CD4-positive, alpha-beta T cell treated with Interleukin-21 for 1 hour (primary cell): ENCODE data around the gene MAP3K2.

Experiments
- DNase-seq: peaks from one replicate; pipeline ENCODE4 v3.0.0-alpha.2; 2020

Gene MAP3K2

DNA sequence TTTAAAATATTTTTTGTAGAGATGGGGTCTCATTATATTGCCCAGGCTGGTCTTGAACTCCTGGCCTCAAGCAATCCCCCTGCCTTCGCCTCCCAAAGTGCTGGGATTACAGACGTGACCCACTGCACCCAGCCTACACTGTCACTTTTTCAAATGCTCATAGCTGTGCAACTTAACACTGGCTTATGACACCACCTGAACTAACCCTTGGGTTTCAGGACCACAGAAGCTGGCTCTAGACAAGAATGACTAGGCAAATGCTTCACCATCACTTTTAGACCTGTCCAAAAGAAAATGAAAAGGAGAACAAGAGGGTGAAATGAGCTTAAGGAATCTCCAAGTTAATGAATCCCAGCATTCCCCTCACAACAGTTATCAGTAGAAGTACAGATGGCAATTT, 107.1 kb downstream of the MAP3K2 start:
- DNase-seq: no peak

DNA sequence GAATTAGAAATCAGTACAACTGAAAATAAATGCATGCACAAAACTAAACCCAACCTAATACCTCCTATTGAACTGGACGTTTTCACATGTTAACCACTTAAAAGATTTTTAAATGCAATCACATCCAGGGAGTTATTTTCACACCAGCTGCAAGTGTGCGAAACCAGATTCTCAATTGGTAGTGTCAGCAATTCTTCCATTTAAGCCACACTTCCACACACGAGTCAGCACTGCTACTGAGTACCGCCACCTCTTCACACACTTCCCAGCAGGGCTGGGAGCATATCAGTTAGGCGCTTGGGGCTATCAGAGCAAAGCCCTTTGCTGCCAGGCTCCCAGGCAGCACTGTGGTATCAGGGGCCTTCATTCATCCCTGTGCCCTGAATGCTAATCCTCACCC, 108.0 kb downstream of the MAP3K2 start:
- DNase-seq: no peak

DNA sequence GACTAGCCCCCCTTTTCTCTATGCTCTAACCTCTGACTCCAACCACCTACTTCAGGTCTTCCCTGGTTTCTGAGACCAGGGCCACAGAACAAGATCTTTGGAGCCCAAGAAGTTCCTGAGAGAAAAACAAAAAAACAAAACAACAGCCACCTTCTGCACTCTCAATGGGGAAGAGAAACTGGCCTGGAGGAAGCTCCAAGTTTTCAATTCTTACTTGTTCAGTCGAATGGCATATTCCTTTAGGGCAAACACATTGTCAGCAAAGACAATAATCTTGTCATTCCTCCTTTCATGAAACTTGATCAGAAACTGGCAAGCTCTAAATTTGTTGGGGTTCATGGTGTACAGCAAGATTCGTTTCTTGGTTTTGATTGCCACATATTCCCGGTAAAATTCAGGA, 108.8 kb downstream of the MAP3K2 start:
- no peak for DNase-seq

DNA sequence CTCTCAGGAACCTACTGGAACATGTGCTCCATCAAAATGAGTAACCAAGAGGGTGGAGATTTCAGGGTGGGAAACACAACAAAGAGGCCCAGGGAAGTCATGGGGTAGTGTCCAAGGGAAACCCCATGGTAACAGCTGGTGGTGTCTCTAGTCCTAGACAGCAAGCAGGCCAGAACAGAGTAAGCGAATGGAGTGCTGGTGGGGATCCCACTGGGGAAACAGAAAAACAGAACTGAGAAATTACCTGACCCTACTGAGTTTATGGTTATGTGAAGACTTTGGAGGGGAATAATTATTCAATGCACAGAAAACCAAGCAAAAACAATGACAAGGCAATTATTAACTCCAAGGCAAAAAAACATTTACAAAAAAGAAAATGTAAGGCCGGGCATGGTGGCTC, 110.7 kb downstream of the MAP3K2 start:
- DNase-seq: no peak

DNA sequence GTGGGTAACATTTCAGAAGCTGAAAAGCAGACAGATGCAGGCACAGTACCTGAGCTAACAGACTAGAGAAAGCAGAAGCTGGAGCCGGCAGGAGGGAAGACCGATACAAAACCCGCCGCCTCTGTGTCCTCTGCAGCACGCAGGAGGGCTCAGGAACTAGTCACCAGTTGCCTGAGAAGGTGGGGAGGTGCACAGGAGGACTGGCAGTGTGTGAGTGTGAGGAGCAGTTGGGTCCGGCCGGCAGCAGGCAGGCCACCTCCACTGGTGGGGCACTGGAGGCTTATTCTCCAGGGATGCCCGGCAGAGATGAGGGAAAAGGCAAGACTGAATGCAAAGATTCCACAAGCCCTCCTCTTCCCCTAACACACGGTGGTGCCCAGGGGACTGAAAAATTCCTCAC, 112.0 kb downstream of the MAP3K2 start:
- DNase-seq: no peak

DNA sequence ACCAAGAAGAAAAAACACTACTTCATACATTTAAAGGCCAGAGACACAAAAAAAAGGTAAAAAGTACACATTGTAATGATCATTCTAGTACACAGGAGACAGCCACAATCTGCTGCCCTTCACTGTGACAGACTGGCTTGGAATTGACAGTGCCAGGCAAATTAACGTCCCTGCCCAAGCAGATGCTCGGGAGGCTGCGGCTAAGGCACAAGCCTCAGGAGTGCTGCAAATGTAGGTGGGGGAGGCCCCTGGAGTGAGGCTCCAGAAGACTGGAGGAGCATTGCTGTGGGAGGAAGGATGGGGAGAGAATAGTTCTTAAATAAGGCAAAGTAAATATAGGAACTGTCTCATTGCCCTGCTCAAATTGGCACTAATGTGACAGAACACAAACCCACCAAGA, 112.4 kb downstream of the MAP3K2 start:
- no peak for DNase-seq

DNA sequence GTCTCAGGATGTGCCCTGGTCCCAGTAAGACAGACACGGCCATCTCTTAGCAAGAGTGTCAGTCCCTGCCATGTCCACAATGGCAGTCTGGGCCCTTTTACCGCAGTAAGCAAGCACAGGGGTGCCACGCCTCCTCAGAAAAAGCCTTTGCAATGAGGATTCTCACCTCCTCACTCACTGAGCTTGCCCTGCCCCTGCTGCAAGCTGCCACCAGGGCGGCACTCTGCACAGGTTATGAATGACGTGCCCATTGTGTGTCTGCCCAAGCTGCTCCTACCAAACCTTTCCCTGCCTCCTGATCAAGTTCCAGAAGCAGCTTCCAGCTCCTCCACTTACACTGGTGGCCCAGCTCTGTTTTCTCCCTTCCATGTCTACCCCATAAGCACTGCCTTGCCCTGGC, 117.1 kb downstream of the MAP3K2 start:
- DNase-seq: no peak

DNA sequence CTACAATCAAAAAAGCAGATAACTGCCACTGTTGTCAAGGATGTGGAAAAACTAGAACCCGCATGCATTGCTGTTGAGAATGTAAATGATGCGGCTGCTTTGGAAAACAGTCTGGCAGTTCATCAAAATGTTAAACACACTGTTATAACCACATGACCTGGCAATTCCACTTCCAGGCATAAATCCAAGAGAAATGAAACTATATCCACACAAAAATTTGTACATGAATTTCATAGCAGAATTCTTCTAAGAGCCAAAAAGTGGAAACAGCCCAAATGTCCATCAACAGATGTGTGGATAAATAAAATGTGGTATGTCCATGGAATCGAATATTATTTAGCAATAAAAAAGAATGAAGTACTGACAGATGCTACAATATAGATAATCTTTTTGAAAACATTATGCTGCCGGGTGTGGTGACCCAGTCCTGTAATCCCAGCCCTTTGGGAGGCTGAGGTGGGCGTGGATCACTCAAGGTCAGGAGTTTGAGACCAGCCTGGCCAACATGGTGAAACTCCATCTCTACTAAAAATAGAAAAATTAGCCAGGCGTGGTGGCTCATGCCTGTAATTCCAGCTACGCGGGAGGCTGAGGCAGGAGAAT, 125.9 kb downstream of the MAP3K2 start:
- no peak for DNase-seq

DNA sequence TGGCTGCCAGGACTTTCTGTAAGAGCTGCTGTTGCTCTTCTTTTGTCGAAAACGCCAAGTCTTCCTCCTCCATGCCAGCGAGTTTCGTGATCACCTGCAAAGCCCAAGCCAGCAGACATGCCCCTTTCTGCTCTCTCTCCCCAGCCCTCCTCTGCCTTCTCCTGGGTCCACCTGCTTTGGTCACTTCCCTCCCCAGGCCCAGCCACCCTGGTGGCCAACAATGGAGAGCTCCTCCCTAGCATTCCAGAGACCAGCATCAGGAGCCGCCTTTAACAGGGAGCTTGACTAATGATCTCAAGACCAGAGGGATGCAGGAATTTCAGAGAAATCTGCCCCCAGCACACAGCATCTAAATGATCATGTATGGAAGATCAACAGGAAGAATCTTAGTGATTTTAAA, 128.4 kb downstream of the MAP3K2 start:
- DNase-seq: no peak

DNA sequence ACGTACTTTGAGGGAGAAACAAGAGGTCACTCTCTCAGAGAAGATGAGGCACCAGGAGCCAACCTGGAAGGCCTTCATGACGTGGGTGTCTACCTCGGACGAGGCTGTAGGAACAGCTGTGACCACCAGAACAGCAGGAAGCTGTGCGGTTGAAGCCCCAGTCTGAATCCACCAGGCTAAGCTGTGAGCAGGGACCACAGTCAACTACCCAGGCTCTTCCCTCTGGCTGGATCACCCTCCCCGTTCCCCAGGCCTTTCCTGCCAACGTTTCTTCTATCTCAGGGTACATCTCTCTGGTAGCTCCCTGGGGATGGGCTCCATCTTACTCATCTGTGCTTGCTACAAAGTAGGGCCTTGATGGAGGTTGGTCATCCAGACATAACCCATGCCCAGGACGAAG, 130.9 kb downstream of the MAP3K2 start:
- DNase-seq: no peak

DNA sequence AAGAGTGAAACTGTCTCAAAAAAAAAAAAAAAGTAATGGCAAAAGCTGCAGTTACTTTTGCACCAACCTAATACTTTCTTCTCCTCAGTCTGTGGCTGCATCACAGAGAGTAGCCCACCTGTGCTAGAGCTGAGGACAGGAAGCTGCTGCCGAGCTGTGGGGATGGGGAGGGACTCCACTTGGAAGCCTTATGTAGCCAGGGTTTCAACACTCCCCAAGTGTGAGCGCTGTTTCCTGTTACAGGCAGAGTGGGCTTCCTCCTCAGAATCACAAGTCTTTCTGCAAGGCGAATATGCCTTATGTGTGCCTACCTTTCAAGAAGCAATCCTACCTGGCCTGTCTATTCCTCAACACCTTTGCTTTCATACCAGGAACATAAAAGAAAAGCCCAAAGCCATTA, 131.4 kb downstream of the MAP3K2 start:
- no peak for DNase-seq

DNA sequence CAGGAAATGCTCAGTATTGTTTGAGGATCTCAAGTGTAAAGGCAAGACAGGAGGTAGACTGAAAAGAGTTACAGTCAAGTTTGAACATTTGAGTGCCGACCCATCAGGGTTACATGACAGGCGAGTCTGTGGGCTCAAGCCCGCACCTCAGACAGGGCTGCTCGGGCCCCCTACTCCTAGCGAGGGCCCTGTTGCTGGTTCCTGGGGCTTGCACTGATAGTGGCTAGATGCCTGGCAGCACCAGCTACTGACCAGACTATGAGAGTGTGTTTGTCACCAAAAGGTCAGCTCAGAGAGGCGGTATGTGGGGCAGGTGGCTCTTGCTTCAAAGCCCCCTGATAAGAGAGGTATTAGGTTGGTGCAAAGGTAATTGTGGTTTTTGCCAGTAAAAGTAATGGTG, 132.1 kb downstream of the MAP3K2 start:
- DNase-seq: no peak

DNA sequence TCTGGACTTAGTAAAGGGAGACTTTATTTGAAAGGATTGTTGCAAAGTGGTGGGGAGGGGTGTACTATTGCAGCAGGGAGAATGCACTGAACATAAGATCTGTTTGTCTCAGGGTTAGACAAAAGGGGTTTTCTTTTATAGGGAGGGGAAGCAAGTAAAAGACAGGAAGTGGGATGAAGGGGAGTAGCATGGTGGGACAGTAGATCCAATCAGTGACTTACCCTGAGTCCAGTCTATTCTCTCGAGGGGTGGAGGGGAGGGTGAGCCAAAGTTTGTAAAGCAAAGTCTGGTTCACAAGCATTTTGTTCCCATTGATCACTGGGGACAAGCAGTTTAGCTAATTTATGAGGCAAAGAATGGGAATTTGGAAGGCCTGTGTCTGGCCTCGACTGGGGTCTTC, 132.6 kb downstream of the MAP3K2 start:
- no peak for DNase-seq

DNA sequence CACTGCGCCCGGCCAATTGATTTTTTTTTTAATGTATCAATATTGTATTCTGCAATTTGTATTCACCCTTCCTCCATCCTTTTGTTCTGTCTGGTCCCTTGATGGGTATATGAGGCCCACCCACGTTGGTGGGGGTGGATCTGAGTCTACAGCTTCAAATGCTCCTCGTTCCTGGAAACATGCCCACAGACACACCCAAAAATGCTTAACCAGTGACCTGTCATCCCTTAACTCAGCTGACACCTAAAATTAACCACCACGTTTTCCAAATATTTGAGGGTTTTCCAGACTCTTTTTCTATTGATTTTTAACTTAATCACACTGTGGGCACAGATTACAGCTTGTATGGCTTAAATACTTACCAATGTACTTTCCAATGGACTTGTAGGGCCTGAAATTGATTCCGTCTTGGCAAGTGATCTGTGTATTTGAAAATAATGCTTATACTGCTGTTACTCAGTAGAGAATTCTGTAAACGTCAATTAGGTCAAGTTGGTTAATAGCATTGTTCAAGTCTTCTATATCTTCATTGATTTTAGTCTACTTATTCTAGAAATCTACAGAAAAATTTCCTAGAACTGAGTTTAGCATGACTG, 133.3 kb downstream of the MAP3K2 start:
- no peak for DNase-seq
